HG03159 (cell line): ENCODE measurements around the gene RAB20.
A peak's percentile ranks its signal among the peaks of the same experiment; 100 is the strongest.

Experiments used
- ATAC-seq: cut with Tn5 transposase; IDR thresholded peaks from one replicate; pipeline ENCODE4 v1.9.1; 2021; ENCODE audit warnings: mild to moderate bottlenecking, moderate library complexity; ENCODE audit not compliant: unreplicated experiment

The RAB20 gene

GRCh38 chr13:110531100-110531499 is 30.4 kb downstream of the RAB20 start:
- no peak for ATAC-seq

DNA sequence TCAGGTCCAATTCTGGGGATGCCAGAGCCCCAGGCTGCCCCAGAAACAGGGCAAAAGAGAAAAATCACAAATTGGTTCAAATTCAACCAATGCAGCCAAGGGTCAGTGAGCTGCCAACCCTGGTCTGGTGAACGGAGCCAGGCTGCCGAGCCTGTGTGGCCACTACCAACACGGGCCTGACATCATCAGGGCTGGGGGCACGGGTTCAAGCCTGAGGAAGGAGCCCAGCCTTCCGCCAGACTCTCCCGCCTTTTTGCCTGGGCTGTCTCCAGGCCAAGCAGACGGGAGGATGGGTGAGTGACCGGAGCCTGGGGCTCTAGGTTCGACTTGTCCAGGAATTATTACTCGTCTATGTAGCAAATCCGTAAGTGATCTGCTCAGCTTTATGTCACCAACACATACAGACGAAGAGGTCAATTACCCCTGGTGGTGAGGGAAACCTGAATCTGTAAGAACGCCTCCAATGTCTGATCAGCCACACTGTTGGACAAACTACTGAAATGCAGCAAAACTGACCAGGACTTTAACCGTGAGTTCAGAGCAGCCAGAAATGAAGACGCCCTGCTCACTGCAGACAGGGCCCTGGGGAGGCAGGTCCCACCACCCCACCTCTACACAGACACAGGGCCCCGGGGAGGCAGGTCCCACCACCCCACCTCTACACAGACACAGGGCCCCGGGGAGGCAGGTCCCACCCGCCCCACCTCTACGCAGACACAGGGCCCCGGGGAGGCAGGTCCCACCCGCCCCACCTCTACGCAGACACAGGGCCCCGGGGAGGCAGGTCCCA is 31.8 kb downstream of the RAB20 start:
- no peak for ATAC-seq

GRCh38 chr13:110528911-110529310 is 32.6 kb downstream of the RAB20 start:
- ATAC-seq: no peak

- ATAC-seq: no peak
Measured at GRCh38 chr13:110528371-110528770, 33.2 kb downstream of the RAB20 start.

- peak; percentile 92 for ATAC-seq
Measured at GRCh38 chr13:110525328-110526319, 35.9 kb downstream of the RAB20 start.

- ATAC-seq: no peak
Measured at GRCh38 chr13:110524541-110525257, 36.8 kb downstream of the RAB20 start.

DNA sequence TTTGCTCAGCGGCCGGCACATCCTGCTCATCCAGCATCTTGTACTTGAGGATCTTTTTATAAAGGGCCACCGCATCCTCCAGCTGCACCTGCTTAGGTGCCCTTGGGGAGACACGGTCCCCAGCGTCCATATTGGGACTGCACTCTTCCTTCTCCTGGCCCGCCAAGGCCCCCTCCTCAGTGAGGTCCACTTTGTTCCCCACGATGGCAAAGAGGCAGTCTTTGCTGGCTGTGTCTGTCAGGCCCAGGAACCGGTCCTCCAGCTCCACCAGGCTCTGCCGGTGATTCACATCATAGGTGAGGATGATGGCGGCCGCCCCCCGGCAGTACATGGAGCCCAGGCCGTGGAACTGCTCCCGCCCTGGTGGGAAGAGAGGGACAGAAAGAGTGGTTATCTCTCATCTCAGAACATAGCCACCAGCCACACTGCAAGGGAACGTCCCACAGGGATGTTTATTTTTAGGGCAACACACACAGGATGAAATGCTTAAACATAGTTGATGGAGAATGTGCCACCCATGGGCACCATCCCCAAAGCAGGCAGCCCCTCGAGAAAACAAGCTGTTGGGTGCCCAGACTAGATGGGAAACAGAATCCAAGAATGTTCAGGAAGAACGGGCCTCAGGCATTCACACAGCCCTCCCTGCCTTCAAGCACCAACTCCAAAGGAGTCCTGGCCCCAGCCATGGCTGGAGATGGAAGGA is 37.5 kb downstream of the RAB20 start:
- ATAC-seq: no peak

DNA sequence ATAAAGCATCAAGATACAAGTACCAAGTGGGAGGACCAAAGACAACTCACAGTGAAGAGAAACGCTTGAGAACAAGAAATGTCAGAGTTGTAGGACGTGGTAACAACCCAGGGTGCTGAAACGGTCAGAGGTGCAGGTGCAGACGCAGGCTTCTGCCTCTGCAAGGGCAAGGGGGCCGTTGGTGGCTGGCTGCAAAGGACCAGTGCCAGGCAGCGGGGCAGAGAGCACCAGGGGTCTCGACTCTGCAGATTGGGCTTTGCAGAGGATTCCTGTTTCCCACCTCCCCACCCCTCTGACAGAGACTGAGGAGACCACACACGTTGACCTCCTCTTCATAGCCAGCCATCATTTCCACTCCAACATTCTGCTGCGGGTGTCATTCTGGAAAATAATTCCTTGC is 38.3 kb downstream of the RAB20 start:
- no peak for ATAC-seq

- no peak for ATAC-seq
Measured at GRCh38 chr13:110522721-110523120, 38.8 kb downstream of the RAB20 start.

DNA sequence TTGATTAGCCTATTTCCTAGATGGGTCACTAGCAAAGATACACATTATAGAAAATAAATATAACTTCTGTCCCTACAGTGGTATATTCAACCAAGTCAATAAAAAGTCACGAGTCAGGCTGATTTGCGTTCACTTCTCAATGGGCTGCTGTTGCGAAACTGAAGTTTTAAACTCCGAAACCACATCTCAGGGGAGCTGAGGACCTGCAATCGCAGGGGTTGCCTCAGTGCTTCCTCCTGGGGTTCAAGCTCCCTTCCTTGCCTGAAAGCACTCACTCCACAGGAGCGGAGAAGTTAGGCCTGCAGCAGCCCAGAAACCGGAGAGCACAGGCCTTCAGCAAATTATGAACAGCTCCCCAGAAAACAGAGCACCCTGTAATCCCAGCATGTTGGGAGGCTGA is 39.6 kb downstream of the RAB20 start:
- no peak for ATAC-seq

- no peak for ATAC-seq
Measured at GRCh38 chr13:110521296-110521680, 40.2 kb downstream of the RAB20 start.

- no peak for ATAC-seq
Measured at GRCh38 chr13:110520431-110521295, 40.9 kb downstream of the RAB20 start.

DNA sequence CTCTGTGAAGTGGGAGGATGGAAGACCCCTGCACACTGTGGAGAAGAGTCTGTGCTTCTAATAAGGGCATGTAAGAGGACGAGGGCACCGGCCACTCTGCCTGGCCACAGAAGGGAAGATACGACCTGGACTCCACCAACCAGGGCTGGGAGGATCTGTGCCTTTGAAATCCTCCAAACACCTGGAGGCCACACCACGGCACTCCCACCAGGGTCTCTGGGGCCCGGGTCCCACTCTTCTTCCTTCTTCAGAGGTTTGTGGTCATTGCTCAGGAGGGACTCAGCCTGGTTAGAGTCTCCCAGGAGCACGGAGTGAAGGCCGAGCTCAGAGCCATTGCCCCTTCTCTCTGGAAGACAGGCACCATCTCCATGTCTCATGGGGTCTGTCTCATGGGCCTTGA is 42.0 kb downstream of the RAB20 start:
- ATAC-seq: no peak

- ATAC-seq: no peak
Measured at GRCh38 chr13:110519046-110519445, 42.5 kb downstream of the RAB20 start.

DNA sequence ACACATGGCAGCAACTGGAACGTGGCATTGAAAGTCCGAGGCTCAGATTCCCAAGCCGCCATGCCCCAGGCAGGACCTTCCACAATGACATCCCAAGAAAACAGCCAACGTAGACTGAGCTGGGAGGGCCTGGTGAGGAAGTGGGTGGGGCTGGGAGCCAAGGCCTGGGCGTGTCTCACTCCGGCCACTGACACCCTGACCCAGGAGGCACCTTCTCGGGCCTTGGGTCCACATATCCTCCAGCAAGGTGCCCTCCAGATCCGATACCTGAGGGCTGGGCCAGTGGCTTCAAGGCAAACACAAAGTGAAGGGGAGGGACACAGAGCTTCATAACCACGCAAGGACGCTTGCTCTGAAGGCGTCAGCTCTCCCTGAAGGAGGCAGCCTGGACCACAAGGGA is 43.0 kb downstream of the RAB20 start:
- ATAC-seq: no peak

DNA sequence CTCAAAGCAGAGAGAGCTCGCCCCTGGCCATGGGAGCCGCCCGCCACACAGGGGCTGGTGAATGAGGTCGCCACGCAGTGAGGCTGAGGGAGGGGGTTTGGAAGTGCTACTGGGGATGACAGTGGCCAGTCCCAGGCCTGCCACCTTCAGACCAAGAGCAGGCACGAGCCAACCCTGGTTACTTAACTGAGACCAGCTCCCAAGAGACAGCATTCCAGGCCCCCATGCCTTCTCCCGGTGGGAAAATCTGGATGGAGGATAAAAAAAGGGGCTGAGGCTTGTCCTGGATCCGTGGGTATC is 43.3 kb downstream of the RAB20 start:
- no peak for ATAC-seq

GRCh38 chr13:110517505-110518225 is 43.9 kb downstream of the RAB20 start:
- no peak for ATAC-seq

- ATAC-seq: no peak
Measured at GRCh38 chr13:110516500-110516899, 45.0 kb downstream of the RAB20 start.

DNA sequence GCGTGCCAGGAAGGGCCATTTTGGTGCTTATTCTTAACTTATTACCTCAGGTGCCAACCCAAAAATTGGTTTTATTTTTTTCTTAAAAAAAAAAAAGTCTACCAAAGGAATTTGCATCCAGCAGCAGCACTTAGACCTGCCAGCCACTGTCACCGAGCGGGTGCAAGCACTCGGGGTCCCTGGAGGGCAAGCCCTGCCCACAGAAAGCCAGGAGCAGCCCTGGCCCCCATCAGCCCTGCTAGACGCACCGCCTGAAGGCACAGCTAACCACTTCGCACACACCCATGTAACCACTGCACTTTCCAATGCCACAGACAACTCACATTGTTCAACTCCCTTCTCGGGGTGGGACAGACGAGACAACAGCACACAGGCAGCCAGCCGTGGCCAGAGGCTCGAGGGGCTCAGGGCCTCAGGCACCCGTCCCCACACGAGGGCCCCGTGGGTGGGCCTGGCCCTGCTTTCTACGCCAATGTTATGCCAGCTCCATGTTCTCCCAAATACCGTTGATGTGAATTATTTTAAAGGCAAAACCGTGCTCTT is 49.3 kb downstream of the RAB20 start:
- no peak for ATAC-seq
